ENCODE results near the gene NPAT. TPM values are rescaled to one million over a fixed set of nuclear protein-coding genes. Genes with fewer than 3 reads are reported as not detected.

NPAT gene
- total RNA-seq, 1 donor from 2014 or later: 33.4 TPM

- FAIRE-seq (no peak), DNase-seq (ENCODE audit: low spot score in 2 of 2) (no peak)
These were observed 1.6 kb downstream of the NPAT start for GRCh38 chr11:108220721-108221336.

GRCh38 chr11:108218912-108219783 lies 3.3 kb downstream of the NPAT start:
- no peak for DNase-seq (ENCODE audit: low spot score in 2 of 2)
- no peak for FAIRE-seq

GRCh38 chr11:108218455-108218854 lies 4.0 kb downstream of the NPAT start:
- DNase-seq (ENCODE audit: low spot score in 2 of 2): no peak
- FAIRE-seq: no peak

GRCh38 chr11:108216988-108217387 lies 5.5 kb downstream of the NPAT start:
- DNase-seq (ENCODE audit: low spot score in 2 of 2) (no peak), FAIRE-seq (no peak)

- no peak for DNase-seq (ENCODE audit: low spot score in 2 of 2)
- no peak for FAIRE-seq
These were observed 8.7 kb downstream of the NPAT start for GRCh38 chr11:108213784-108214183.

- FAIRE-seq: no peak
- no peak for DNase-seq (ENCODE audit: low spot score in 2 of 2)
These were observed 12.0 kb downstream of the NPAT start for GRCh38 chr11:108210441-108210840.

GRCh38 chr11:108207683-108208060 lies 14.8 kb downstream of the NPAT start:
- DNase-seq (ENCODE audit: low spot score in 2 of 2) (no peak), FAIRE-seq (no peak)

GRCh38 chr11:108206969-108207682 lies 15.3 kb downstream of the NPAT start:
- FAIRE-seq (no peak), DNase-seq (ENCODE audit: low spot score in 2 of 2) (no peak)

- DNase-seq (ENCODE audit: low spot score in 2 of 2) (no peak), FAIRE-seq (no peak)
These were observed 16.3 kb downstream of the NPAT start for GRCh38 chr11:108206171-108206570.

- FAIRE-seq: no peak
- no peak for DNase-seq (ENCODE audit: low spot score in 2 of 2)
These were observed 17.4 kb downstream of the NPAT start for GRCh38 chr11:108204929-108205499.

GRCh38 chr11:108204376-108204775 lies 18.1 kb downstream of the NPAT start:
- DNase-seq (ENCODE audit: low spot score in 2 of 2) (no peak), FAIRE-seq (no peak)

GRCh38 chr11:108203075-108203474 lies 19.4 kb downstream of the NPAT start:
- no peak for DNase-seq (ENCODE audit: low spot score in 2 of 2)
- FAIRE-seq: no peak

GRCh38 chr11:108199446-108200321 lies 22.8 kb downstream of the NPAT start:
- FAIRE-seq (no peak), DNase-seq (ENCODE audit: low spot score in 2 of 2) (no peak)

- DNase-seq (ENCODE audit: low spot score in 2 of 2) (no peak), FAIRE-seq (no peak)
These were observed 23.6 kb downstream of the NPAT start for GRCh38 chr11:108198833-108199232.

GRCh38 chr11:108197351-108197750 lies 25.1 kb downstream of the NPAT start:
- FAIRE-seq: no peak
- no peak for DNase-seq (ENCODE audit: low spot score in 2 of 2)

- DNase-seq (ENCODE audit: low spot score in 2 of 2): no peak
- no peak for FAIRE-seq
These were observed 25.5 kb downstream of the NPAT start for GRCh38 chr11:108196901-108197300.

- DNase-seq (ENCODE audit: low spot score in 2 of 2) (no peak), FAIRE-seq (no peak)
These were observed 28.7 kb downstream of the NPAT start for GRCh38 chr11:108193725-108194124.

GRCh38 chr11:108177570-108177969 lies 44.9 kb downstream of the NPAT start:
- FAIRE-seq (no peak), DNase-seq (ENCODE audit: low spot score in 2 of 2) (no peak)

- FAIRE-seq: no peak
These were observed 52.3 kb downstream of the NPAT start for GRCh38 chr11:108170184-108170583.

GRCh38 chr11:108167624-108168023 lies 54.8 kb downstream of the NPAT start:
- FAIRE-seq (no peak), DNase-seq (ENCODE audit: low spot score in 2 of 2) (no peak)

More at GRCh38 chr11:108170184-108170583, 52.3 kb downstream of the NPAT start:
- no peak for DNase-seq (ENCODE audit: low spot score in 2 of 2)
